Measurements from ENCODE around the gene SULT4A1. TPM values are rescaled to one million over a fixed set of nuclear protein-coding genes. Genes with fewer than 3 reads are reported as not detected.

The SULT4A1 gene
- total RNA-seq, 4 donors from 2014 or later: 1.0 to 1.3 (median 1.3) TPM

DNA sequence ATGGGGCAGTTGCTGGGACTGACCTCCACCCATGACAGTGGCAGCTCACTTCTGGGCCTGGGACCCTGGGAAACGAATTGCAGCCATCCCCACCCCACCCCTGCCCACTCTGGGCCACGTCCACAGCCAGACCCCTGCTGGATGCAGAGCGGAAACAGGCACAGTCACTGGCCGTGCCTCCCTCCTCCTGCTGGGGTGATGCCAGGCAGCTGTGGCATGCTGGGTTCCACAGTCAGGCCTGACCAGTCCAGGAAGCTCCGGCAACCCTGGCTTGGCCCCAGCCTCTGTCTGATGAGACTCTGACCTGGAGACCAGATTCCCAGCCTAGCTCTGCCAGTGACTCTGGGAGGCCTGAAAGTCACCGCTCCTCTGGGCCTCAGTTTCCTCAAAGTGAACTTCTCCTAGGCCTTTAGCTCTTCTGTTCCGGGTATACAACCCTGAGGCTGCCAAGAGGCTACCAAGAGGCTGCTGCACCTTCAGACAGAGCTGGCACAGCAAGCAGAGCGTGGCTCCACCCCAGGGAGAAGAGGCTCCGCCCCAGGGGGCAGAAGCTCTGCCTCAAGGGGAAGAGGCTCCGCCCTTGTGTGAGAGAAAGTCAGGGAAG is 8.9 kb downstream of the SULT4A1 start:
- WGBS: 88% methylated on average over 5 of the region's 10 CpGs

DNA sequence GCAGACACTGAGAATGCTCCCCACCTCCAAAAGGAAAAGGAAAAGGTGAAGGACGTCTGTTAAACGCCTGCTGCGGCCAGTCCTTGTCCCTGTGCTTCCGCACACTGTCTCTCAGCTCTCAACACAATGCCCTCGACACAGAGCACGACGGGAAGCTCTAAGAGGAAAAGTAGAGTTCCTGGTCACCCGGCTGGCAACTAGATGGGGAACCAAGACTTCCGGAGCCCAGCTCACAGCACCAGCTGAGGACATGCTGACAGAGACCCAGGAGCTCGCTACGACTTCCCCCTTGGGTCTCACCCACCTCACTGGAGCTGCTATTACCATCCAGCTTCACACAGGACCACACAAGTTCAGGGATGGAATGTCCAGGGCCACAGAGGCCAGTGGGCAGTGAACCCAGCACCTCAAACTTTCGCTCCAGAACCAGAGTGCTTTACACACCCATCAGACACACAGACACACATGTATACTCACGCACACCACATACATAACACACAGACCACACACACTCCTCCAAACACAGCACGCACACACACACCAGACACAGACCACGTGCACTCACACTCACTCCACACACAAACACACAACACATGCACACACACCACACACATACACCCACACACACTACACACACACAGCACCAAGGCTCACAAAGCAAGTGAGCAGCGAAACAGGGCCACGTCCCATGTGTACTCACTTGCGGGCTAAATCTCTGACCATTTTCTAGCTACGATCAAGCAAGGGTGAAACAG is 9.6 kb downstream of the SULT4A1 start:
- intact Hi-C loops (cut with DNase I): no loop called here

More for the DNA sequence above, 8.9 kb downstream of the SULT4A1 start:
- Histone ChIP-seq H3K27me3 (peaks cover 0 to 70% (median 0%) of the 10 kb centered on the region in 4 donors), H3K27ac (replicated peaks in 1 of 4) (no peak overlapping the region), H3K9me3 (peaks cover 0 to 22% (median 6%) of the 10 kb centered on the region in 4 donors), H3K36me3 (no peaks in the 10 kb centered on the region), H3K4me3 (no peak overlapping the region), H3K4me1 (no peaks in the 10 kb centered on the region)
- TF ChIP-seq CTCF (IDR thresholded peaks at IDR 0.05) (no peak), EP300 (IDR thresholded peaks at IDR 0.05) (no peak), POLR2A (IDR thresholded peaks at IDR 0.05; ENCODE audit: low read depth) (no peak), POLR2AphosphoS5 (IDR thresholded peaks at IDR 0.05) (no peak)
- intact Hi-C loops (cut with DNase I): no loop called here
- DNase-seq (ENCODE audit: extremely low spot score): no peak

GRCh38 chr22:43851979-43852307 is 10.4 kb downstream of the SULT4A1 start:
- no peaks in the 10 kb centered on the region for H3K36me3 ChIP-seq
- H3K4me3 ChIP-seq: no peak overlapping the region
- DNase-seq (ENCODE audit: extremely low spot score): no peak
- peaks cover 0 to 78% (median 0%) of the 10 kb centered on the region in 4 donors for H3K27me3 ChIP-seq
- WGBS: 67% methylated on average over 3 of the region's 3 CpGs
- H3K9me3 ChIP-seq: peaks cover 0 to 14% (median 6%) of the 10 kb centered on the region in 4 donors
- intact Hi-C loops (cut with DNase I): no loop called here
- H3K4me1 ChIP-seq: no peaks in the 10 kb centered on the region
- H3K27ac ChIP-seq (replicated peaks in 1 of 4): no peak overlapping the region
- no peak for TF ChIP-seq POLR2AphosphoS5 (IDR thresholded peaks at IDR 0.05)
- TF ChIP-seq EP300 (IDR thresholded peaks at IDR 0.05): no peak
- no peak for TF ChIP-seq POLR2A (IDR thresholded peaks at IDR 0.05; ENCODE audit: low read depth)
- no peak for TF ChIP-seq CTCF (IDR thresholded peaks at IDR 0.05)

More for the DNA sequence above, 9.6 kb downstream of the SULT4A1 start:
- DNase-seq (ENCODE audit: extremely low spot score): no peak
- H3K36me3 ChIP-seq: no peaks in the 10 kb centered on the region
- H3K4me1 ChIP-seq: no peaks in the 10 kb centered on the region
- WGBS: 76% methylated on average over 19 of the region's 19 CpGs
- peaks cover 0 to 71% (median 0%) of the 10 kb centered on the region in 4 donors for H3K27me3 ChIP-seq
- no peak for TF ChIP-seq POLR2AphosphoS5 (IDR thresholded peaks at IDR 0.05)
- TF ChIP-seq CTCF (IDR thresholded peaks at IDR 0.05): no peak
- TF ChIP-seq EP300 (IDR thresholded peaks at IDR 0.05): no peak
- no peak for TF ChIP-seq POLR2A (IDR thresholded peaks at IDR 0.05; ENCODE audit: low read depth)
- no peak overlapping the region for H3K27ac ChIP-seq (replicated peaks in 1 of 4)
- H3K9me3 ChIP-seq: peaks cover 0 to 22% (median 6%) of the 10 kb centered on the region in 4 donors
- no peak overlapping the region for H3K4me3 ChIP-seq

DNA sequence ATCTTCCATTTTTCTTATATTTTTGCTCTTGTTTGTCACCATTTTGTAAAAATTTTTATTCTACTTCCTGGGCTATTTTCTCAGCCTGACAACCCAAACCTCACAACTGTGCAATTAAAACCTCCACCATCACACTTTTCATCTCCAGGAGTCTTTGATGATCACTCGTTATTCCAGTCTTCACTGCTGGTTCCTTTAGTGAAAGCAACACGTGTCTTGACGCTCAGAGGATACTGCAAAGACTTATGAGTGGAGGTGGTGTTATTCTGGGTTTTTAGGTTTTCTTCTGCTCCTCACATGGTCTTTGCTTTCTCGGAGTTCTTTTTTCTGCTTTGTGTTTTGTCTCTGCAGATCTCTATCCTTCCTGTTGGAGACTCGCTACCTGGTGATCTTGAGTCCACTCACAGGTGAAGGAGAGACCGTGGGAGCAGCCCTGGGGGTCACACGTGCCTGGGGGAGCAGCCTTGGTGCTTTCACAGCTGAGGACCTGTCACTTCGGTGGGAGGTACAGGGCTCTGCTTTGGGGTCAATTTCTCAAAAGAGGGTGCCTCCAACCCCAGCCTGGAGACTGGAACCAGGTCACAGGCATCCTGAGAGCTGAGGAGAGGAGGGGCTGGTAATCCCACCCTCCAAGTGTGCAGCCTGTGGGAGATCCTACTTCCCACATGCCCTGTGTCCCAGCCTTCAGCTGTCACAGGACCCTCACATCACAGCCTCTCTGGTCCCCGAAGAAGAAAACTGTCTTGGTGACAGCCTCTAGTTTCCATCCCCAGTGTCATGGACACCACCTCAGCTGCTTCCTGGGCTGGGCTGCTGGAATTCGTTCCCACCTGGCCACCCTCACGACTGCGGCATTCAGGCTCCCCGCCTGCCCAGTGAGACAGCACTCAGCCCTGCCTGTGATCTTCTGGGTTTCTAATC is 11.0 kb downstream of the SULT4A1 start:
- Histone ChIP-seq H3K36me3 (no peaks in the 10 kb centered on the region), H3K9me3 (peaks cover 0 to 8% (median 4%) of the 10 kb centered on the region in 4 donors), H3K27ac (replicated peaks in 1 of 4) (no peak overlapping the region), H3K27me3 (peaks cover 0 to 84% (median 0%) of the 10 kb centered on the region in 4 donors), H3K4me1 (no peaks in the 10 kb centered on the region), H3K4me3 (no peak overlapping the region)
- no peak for DNase-seq (ENCODE audit: extremely low spot score)
- TF ChIP-seq POLR2A (IDR thresholded peaks at IDR 0.05; ENCODE audit: low read depth): no peak
- no peak for TF ChIP-seq POLR2AphosphoS5 (IDR thresholded peaks at IDR 0.05)
- TF ChIP-seq EP300 (IDR thresholded peaks at IDR 0.05): no peak
- TF ChIP-seq CTCF (IDR thresholded peaks at IDR 0.05): no peak
- WGBS: 80% methylated on average over 13 of the region's 13 CpGs
- intact Hi-C loops (cut with DNase I): no loop called here
